Fibroblast of peridontal ligament (primary cell): Measurements from ENCODE around the gene SAMM50.

Experiments used
- DNase-seq: peaks from one replicate; pipeline ENCODE4 v3.0.0-alpha.2; 2010; ENCODE audit errors: extremely low read depth

Gene SAMM50

GRCh38 chr22:44028091-44028490, 72.8 kb downstream of the SAMM50 start:
- no peak for DNase-seq

DNA sequence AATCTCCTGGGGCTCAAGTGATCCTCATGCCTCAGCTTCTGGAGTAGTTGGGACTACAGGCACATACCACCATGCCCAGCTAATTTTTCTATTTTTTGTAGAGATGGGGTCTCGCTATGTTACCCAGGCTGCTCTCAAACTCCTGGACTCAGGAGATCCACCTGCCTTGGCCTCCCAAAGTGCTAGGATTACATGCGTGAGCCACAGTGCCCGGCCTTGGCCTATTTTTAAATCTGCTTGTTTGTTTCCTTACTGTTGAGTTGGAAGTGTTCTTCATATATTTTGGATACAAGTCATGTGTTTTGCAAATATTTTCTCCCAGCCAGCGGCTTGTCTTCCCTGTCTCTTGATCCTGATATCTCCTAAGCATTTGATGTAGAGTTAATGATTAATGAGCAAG, 73.8 kb downstream of the SAMM50 start:
- DNase-seq = no peak

DNA sequence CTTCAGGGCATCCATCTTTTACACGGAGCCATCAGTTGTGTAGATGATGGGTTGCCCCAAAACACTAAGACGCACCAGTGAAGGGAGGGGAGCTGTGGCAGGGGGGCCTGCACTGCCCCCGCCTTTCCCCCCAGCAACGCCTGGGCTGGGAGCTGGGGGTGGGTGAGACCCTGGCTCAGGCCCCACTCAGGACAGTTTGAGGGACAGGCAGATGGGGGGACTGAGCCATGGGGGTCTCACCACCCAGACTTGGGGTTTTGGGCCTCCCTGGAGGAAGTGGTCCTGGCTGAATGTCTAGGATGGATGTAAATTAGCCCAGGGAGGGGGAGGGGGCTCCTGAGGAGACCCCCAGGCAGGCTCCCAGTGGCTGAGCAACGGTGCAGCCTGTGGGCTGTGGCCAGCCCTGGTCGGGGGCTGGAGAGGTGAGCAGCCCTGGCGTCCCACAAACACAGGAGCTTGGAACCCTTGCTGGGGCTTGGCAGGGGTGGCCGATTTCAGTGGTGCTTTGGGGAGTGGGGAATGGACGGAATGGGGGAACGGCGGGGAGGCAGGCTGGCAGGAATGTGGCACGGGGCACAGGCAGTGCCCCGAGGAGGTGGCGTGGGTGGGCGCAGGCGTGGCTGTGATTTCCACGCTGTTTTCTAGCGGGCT, 74.9 kb downstream of the SAMM50 start:
- DNase-seq = no peak

DNA sequence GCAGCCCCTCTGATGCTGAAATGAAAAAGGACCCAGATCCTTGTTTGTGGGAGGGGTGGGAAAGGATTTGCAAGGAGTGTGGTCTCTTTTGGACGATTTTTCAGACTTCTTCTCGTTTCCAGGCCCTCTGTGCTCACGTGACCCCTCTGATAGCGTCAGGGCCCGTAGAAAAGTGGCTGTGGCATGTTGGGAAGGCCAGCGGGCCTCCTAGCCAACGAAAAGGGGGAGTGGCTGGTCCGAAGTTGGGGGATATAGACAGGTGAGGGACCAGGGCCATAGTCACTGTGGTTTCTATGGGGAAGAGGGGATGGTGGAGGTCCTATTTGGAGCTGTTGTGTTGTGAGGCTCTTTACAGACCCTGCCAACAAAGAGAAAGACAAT, 75.5 kb downstream of the SAMM50 start:
- DNase-seq = no peak

DNA sequence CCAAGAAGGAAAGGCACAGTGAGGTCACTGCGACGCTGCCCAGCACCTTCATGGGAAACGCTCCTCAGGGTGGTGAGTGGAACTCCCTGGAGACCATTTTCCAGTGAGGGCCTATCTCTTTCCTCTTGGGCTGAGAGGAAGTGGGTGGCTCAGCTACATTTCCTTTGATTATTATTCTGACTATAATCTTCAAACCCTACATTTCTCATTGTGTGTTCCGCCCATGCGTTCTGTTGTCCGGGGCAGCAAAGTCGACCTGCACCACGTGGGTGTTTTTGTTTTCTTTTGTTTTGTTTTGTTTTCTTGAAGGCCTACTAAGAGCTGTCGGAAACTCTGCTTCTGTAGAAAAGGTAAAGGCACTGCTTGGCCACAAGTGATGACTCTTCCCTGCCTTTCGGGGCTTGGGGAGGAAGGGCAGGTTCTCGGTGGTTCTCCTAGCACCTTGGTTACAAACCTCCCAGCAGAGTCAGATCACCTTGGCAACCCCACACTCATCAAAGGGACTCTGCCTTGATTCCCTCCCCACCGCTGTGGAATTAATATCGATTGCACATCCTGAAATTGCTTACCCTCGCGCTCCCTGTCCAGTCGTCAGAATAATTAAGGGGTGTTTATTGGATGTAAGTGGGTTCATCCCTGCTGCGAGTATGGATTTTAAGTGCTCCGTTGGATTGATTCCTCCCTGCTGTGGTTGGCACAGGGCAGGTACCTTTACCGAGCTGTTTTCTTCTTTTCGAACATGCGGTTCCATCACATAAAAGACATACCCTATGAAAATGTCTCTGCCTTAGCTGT, 76.1 kb downstream of the SAMM50 start:
- no peak for DNase-seq

DNA sequence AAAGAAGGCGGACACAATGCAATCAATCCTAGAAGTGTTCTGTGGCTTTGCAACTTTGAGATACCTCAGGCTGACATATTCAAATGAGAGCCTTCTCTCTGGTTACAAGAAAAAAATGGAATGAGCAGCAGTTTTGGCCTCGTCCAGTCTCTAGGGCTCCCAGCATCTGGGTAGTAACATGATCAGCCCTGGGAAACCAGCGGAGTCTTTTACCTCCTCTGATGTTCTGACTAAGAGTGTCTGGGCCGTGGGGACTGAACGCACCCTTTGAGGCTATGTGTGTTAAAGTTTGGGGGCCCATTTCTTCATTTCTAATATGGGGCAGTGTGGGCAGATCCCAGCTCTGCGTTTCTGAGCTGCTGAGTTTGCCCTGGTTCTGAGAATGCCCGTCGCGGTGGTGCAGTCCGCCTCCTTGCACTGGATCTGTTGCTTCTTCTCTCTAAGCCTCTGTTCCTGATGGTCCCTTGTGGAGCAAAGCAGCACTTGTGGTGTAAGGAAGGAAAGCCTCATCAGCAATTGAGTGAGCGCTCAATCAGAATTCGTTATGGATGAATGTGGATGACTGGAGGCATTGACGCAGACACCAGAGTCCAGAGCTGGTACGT, 77.0 kb downstream of the SAMM50 start:
- DNase-seq = peak; percentile 65

DNA sequence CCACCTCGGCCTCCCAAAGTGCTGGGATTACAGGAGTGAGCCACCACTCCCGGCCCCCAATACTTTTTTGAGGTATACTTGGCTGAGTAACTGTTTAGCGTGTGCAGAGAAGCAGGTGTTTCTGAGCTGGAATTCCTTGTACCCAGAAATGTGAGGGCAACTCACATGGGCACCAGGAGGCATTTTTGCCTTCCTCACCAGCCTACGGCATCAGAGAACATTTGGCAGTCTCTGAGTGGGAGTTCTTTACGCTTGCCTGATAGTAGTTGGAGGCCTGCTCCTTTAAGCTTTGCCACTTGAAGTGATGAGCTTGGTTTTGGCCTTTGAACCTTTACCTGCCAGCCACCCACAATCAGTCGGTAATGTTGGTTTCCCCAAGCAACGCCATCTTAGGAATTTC, 78.0 kb downstream of the SAMM50 start:
- no peak for DNase-seq

DNA sequence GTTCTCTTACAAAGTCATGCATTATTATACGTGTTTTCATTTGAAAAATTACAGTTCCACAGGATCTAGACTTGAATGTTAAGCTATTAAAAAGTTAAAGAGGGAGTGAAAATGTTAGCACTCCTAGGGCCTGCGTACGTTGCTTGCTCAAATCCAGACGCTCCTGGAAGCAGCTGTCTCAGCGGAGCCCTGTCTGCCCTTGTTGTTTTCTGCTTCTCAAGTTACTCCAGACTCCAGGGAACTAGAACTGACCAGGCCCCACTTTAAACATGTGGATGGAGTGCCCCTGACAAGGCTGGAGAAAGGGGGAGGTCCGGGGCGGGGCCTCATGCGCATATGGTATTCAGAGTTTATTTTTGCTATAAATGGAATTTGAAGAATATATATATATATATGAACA, 78.5 kb downstream of the SAMM50 start:
- peak; percentile 23 for DNase-seq

- DNase-seq = peak; percentile 92
Observed at GRCh38 chr22:44037519-44038375, 82.5 kb downstream of the SAMM50 start.

GRCh38 chr22:44039566-44040171, 84.4 kb downstream of the SAMM50 start:
- no peak for DNase-seq

DNA sequence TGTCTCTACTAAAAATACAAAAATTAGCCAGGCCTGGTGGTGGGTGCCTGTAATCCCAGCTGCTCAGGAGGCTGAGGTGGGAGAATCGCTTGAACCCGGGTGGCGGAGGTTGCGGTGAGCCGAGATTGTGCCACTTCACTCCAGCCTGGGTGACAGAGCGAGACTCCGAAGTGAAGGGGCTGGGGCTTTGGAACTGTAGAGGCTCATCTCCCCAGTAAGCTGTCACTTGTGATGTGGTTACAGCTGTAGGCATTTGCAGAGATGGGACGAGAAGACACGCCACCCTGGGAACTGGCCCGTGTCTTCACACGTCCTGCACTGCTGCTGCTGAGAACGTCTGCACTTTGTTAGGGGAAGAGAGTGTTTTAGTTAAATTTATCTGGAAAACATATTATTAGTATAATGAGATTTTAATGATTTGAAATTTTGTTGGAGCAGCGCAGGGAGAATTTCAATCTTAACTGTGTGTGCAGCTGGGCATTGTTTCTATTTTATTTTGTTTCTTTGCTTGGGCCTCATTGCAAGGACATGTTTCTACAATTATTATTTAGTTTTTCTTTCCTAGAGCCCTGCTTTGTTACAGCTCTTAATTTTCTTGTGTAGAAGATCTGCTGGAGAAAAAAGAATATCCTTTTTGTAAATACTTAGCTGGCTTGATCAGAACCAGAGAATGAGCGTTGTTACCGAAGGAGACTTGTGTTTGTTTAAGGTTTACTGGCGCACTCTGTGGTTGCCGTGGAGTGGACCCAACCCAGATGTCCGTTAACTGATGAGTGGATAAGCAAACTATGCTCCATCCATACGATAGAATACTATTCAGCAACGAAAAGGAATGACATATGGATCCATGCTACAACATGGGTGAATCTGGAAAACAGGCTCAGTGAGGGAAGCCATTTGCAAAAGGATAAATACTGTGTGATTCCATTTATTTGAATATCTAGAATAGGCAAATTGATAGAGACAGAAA, 87.3 kb downstream of the SAMM50 start:
- peak; percentile 40 for DNase-seq

DNA sequence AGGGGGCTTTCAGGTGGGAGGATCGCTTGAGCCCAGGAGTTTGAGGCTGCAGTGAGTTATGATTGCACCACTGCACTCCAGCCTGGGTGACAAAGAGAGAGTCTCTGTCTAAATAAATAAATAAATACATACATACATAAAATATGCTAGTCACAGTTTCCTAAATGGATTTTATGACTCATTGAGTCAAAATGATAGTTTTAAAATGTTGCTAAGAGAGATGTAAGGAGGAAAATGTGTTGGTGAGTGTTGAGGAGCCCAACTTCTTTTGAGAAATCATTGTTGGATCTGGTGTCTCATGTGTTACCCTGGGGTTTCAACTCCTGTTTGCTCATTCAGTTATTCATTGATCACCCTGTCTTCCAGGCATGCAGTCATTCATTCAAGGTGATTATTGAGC, 89.9 kb downstream of the SAMM50 start:
- peak; percentile 58 for DNase-seq
